IMR-90 (cell line): ENCODE data around the gene ITPRIP. TPM values are rescaled to one million over a fixed set of nuclear protein-coding genes. Genes with fewer than 3 reads are reported as not detected.

ENCODE experiments used
- ATAC-seq: fragments of 200-7000 bp; cut with Tn5 transposase; 2 replicates; pipeline ENCODE4 v1.9.1; 2020; ENCODE audit warnings: low read depth, mild to moderate bottlenecking, moderate library complexity
- BruUV-seq: library from RNA; stranded (reverse); fragments of 400-500 nt; replicated peaks from 2 replicates; lab custom pipeline; 2021; lab: Mats Ljungman, UMichigan
- CTCF ChIA-PET: fragments of 300-600 bp; formaldehyde crosslinking; extraction: SDS; loops from one replicate; lab custom pipeline; 2021; ENCODE audit warnings: antibody characterized with exemption; lab: Yijun Ruan, JAX
- POLR2A ChIA-PET: fragments of 300-600 bp; sonication (Branson Sonifier 250); formaldehyde crosslinking; loops from one replicate; lab custom pipeline; 2022; ENCODE audit warnings: antibody characterized with exemption; ENCODE audit not compliant: unreplicated experiment; lab: Charles Lee
- DNase-seq: peaks from one replicate; pipeline ENCODE4 v3.0.0; 2013
- H2AFZ ChIP-seq: replicated peaks from 2 replicates; pipeline ENCODE3; 2013; ENCODE audit warnings: low read length, mild to moderate bottlenecking; ENCODE audit not compliant: poor library complexity
- H2AK5ac ChIP-seq: 2 replicates; pipeline ENCODE4 v1.6.1; 2013; ENCODE audit warnings: low read depth, low read length, inconsistent platforms
- H2AK9ac ChIP-seq: replicated peaks from 2 replicates; pipeline ENCODE3; 2013; ENCODE audit warnings: mild to moderate bottlenecking, low read depth, low read length, moderate library complexity; ENCODE audit not compliant: poor library complexity
- H2BK120ac ChIP-seq: 2 replicates; pipeline ENCODE4 v1.6.1; 2013; ENCODE audit warnings: low read depth, low read length, inconsistent platforms
- H2BK15ac ChIP-seq: 3 replicates; pipeline ENCODE4 v1.6.1; 2013; ENCODE audit warnings: low read depth, low read length, inconsistent platforms
- H2BK20ac ChIP-seq: 2 replicates; pipeline ENCODE4 v1.6.1; 2013; ENCODE audit warnings: low read depth, mild to moderate bottlenecking, inconsistent platforms, low read length, moderate library complexity
- H2BK5ac ChIP-seq: 2 replicates; pipeline ENCODE4 v1.6.1; 2013; ENCODE audit warnings: mild to moderate bottlenecking, low read depth, low read length, inconsistent platforms; ENCODE audit not compliant: poor library complexity, severe bottlenecking
- H3K14ac ChIP-seq: replicated peaks from 2 replicates; pipeline ENCODE4 v1.6.1; 2013; ENCODE audit warnings: low read depth, low read length, inconsistent platforms
- H3K18ac ChIP-seq: 2 replicates; pipeline ENCODE4 v1.6.1; 2013; ENCODE audit warnings: low read depth, low read length, control low read depth
- H3K23ac ChIP-seq: 2 replicates; pipeline ENCODE4 v1.6.1; 2013; ENCODE audit warnings: low read depth, low read length, inconsistent platforms
- H3K27ac ChIP-seq: 2 replicates; pipeline ENCODE4 v1.5.1; 2013; ENCODE audit warnings: mild to moderate bottlenecking, control low read depth, low read length; ENCODE audit not compliant: insufficient read depth
- H3K27me3 ChIP-seq: 2 replicates; pipeline ENCODE4 v1.6.1; 2013; ENCODE audit warnings: low read length; ENCODE audit not compliant: control insufficient read depth, insufficient read depth
- H3K36me3 ChIP-seq: 2 replicates; pipeline ENCODE4 v1.6.1; 2013; ENCODE audit warnings: low read length, mixed read lengths; ENCODE audit not compliant: control insufficient read depth, insufficient read depth
- H3K4ac ChIP-seq: 2 replicates; pipeline ENCODE4 v1.6.1; 2013; ENCODE audit warnings: low read depth, low read length, inconsistent platforms
- H3K4me1 ChIP-seq: 2 replicates; pipeline ENCODE4 v1.6.1; 2013; ENCODE audit warnings: low read length, mixed read lengths; ENCODE audit not compliant: control insufficient read depth, insufficient read depth
- H3K4me2 ChIP-seq: 2 replicates; pipeline ENCODE4 v1.6.1; 2013; ENCODE audit warnings: low read depth, mild to moderate bottlenecking, control low read depth, low read length, moderate library complexity
- H3K4me3 ChIP-seq: 2 replicates; pipeline ENCODE4 v1.5.1; 2013; ENCODE audit warnings: low read depth, mild to moderate bottlenecking, control low read depth, low read length, moderate library complexity; ENCODE audit not compliant: insufficient read depth
- H3K56ac ChIP-seq: 2 replicates; pipeline ENCODE4 v1.6.1; 2013; ENCODE audit warnings: low read length, inconsistent platforms; ENCODE audit not compliant: insufficient read depth; ENCODE audit errors: extremely low read depth
- H3K79me1 ChIP-seq, 2 experiments: 2 replicates each; pipeline ENCODE4 v1.6.1; 2013; ENCODE audit warnings: low read length in 2 of 2, inconsistent platforms in 1 of 2, low read depth in 1 of 2
- H3K9ac ChIP-seq: 2 replicates; pipeline ENCODE4 v1.6.1; 2013; ENCODE audit warnings: low read depth, low read length, control low read depth
- H3K9me1 ChIP-seq: 2 replicates; pipeline ENCODE4 v1.6.1; 2013; ENCODE audit warnings: low read length, inconsistent platforms; ENCODE audit not compliant: insufficient read depth
- H3K9me3 ChIP-seq: 2 replicates; pipeline ENCODE4 v1.6.1; 2013; ENCODE audit warnings: low read length; ENCODE audit not compliant: control insufficient read depth, insufficient read depth
- H4K20me1 ChIP-seq: 2 replicates; pipeline ENCODE4 v1.6.1; 2013; ENCODE audit warnings: low read length, inconsistent platforms; ENCODE audit not compliant: insufficient read depth
- H4K5ac ChIP-seq: 2 replicates; pipeline ENCODE4 v1.6.1; 2013; ENCODE audit warnings: mild to moderate bottlenecking, low read depth, low read length, control low read depth
- H4K8ac ChIP-seq, 2 experiments: 2 replicates each; pipeline ENCODE4 v1.6.1; 2013; ENCODE audit warnings: low read depth in 2 of 2, low read length in 2 of 2, control low read depth in 1 of 2, inconsistent platforms in 1 of 2
- H4K91ac ChIP-seq: 2 replicates; pipeline ENCODE4 v1.6.1; 2013; ENCODE audit warnings: low read depth, low read length, inconsistent platforms; ENCODE audit not compliant: insufficient read depth
- CEBPB ChIP-seq: IDR thresholded peaks from 2 replicates; pipeline ENCODE4 v1.6.1; 2012; ENCODE audit warnings: low read depth, low read length, improper control_type of control experiment
- RCOR1 ChIP-seq: IDR thresholded peaks from 2 replicates; pipeline ENCODE4 v1.6.1; 2012; ENCODE audit warnings: mild to moderate bottlenecking, low read length, improper control_type of control experiment; ENCODE audit not compliant: insufficient replicate concordance
- WGBS, 2 experiments: methylation state at CpG; one replicate each; pipeline versions ENCODE4 v1.1.5 to v1.1.7; 2013; ENCODE audit warnings: missing lambda C conversion rate in 2 of 2; ENCODE audit not compliant: insufficient read length in 1 of 2; ENCODE audit errors: extremely low coverage in 2 of 2; 5-methylcytosine and 5-hydroxymethylcytosine counted together
- dilution Hi-C: fragments of 300-500 bp; cut with HindIII; formaldehyde crosslinking; loops from one replicate; pipeline ENCODE4 v1.14.3; 2018; ENCODE audit warnings: low sequenced_read_pairs; ENCODE audit not compliant: unreplicated experiment
- in situ Hi-C: fragments of 300-500 bp; cut with MboI; formaldehyde crosslinking; loops from 3 replicates; pipeline ENCODE4 v1.14.3; 2019; ENCODE audit warnings: low sequenced_read_pairs, inconsistent platforms, mixed read lengths
- intact Hi-C: fragments of 100-400 bp; cut with micrococcal nuclease; formaldehyde crosslinking; loops from 2 replicates; pipeline ENCODE4 v1.10.0; 2022
- polyA plus RNA-seq, 3 experiments: library from polyadenylated mRNA; depleted of rRNA; stranded (reverse); fragments of >200 nt; gene quantifications; 2 replicates each; pipeline ENCODE4 v1.2.3, GENCODE V29; 2012; ENCODE audit warnings: low replicate concordance in 1 of 3
- total RNA-seq: library from RNA; depleted of rRNA; stranded (reverse); fragments of >200 nt; gene quantifications from 2 replicates; pipeline ENCODE4 v1.2.3, GENCODE V29; 2012

Gene ITPRIP
- total and polyA plus RNA-seq, 2 of the 4 experiments (the other 2 are of a cell fraction), result 7.5 to 31.9 TPM

GRCh38 chr10:104293011-104293410 is 45.3 kb downstream of the ITPRIP start:
- ChIA-PET POLR2A (no interaction called here), CTCF (interaction anchor here (0.7 to 1.9 kb wide), 6 partner anchors 11 to 61 kb away, joined by 3 to 17 read pairs (median 5); partner anchors contain the start of gene CFAP58)
- no peak overlapping the region for H4K91ac ChIP-seq
- H3K18ac ChIP-seq, result peak overlapping the region; percentile 30; the same call in 1 of the 2 replicates
- H2AK5ac ChIP-seq, result no peak overlapping the region
- H3K14ac ChIP-seq, result no peak overlapping the region
- H3K4ac ChIP-seq, result no peak overlapping the region
- H3K9ac ChIP-seq, result no peak overlapping the region
- H2BK5ac ChIP-seq, result peak overlapping the region; percentile 75
- WGBS, 2 experiments, result no CpG with 5 or more reads among the region's 2 CpGs
- intact Hi-C loops, result loop anchor here (5.0 kb wide), 1 partner anchor 289 kb away; no protein-coding TSS in a partner anchor
- peaks cover 5 to 12% of the 10 kb centered on the region in 2 experiments; a peak in 3 of 4 replicates for H3K79me1 ChIP-seq
- no peak overlapping the region for H2BK120ac ChIP-seq
- H3K23ac ChIP-seq, result no peak overlapping the region
- 0 out of 2 replicates have a peak, but pooled peaks cover 17% of the 10 kb centered on the region for H3K9me1 ChIP-seq
- H4K8ac ChIP-seq, result 0 out of 4 replicates have a peak overlapping the region, but pooled peaks of 1 of the 2 experiments have one; percentile 17
- H2BK20ac ChIP-seq, result no peak overlapping the region
- dilution Hi-C loops, result no loop called here
- H3K27ac ChIP-seq, result no peak overlapping the region
- H3K27me3 ChIP-seq, result no peaks in the 10 kb centered on the region
- H3K4me2 ChIP-seq, result peak overlapping the region; percentile 15; the same call in 1 of the 2 replicates
- H3K36me3 ChIP-seq, result no peaks in the 10 kb centered on the region
- no peak overlapping the region for H4K5ac ChIP-seq
- H2BK15ac ChIP-seq, result no peak overlapping the region
- BruUV-seq, result no TSS peak
- ATAC-seq (no peak), DNase-seq (peak; percentile 82)
- no peak overlapping the region for H3K4me3 ChIP-seq
- H4K20me1 ChIP-seq, result no peaks in the 10 kb centered on the region
- H3K4me1 ChIP-seq, result peaks cover 10% of the 10 kb centered on the region
- TF ChIP-seq CEBPB, result peak; percentile 40; the same call in 1 of the 2 replicates
- TF ChIP-seq RCOR1, result no peak
- in situ Hi-C loops, result loop anchor here (5.0 kb wide), 1 partner anchor 54 kb away; no protein-coding TSS in a partner anchor
- no peak overlapping the region for H2AFZ ChIP-seq
- H2AK9ac ChIP-seq, result no peak overlapping the region
- H3K9me3 ChIP-seq, result no peaks in the 10 kb centered on the region
- H3K56ac ChIP-seq, result no peak overlapping the region
